GM19239 (cell line): ENCODE results near the gene SETX.
A peak's percentile ranks its signal among the peaks of the same experiment; 100 is the strongest.

Source experiments
- DNase-seq: peaks from one replicate; pipeline ENCODE4 v3.0.0; 2011; ENCODE audit warnings: low spot score; ENCODE audit not compliant: insufficient read length
- FAIRE-seq: peaks from 2 replicates; lab custom pipeline; 2011; peaks lifted over from hg19 to GRCh38; lab: Jason Lieb, UNC

The SETX gene

DNA sequence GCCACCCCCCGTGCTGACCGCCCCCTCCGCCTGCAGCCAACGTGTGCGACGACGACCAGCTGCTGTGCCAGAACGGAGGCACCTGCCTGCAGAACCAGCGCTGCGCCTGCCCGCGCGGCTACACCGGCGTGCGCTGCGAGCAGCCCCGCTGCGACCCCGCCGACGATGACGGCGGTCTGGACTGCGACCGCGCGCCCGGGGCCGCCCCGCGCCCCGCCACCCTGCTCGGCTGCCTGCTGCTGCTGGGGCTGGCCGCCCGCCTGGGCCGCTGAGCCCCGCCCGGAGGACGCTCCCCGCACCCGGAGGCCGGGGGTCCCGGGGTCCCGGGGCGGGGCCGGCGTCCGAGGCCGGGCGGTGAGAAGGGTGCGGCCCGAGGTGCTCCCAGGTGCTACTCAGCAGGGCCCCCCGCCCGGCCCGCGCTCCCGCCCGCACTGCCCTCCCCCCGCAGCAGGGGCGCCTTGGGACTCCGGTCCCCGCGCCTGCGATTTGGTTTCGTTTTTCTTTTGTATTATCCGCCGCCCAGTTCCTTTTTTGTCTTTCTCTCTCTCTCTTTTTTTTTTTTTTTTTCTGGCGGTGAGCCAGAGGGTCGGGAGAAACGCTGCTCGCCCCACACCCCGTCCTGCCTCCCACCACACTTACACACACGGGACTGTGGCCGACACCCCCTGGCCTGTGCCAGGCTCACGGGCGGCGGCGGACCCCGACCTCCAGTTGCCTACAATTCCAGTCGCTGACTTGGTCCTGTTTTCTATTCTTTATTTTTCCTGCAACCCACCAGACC is 112.8 kb downstream of the SETX start:
- FAIRE-seq: no peak
- peak; percentile 61 for DNase-seq

DNA sequence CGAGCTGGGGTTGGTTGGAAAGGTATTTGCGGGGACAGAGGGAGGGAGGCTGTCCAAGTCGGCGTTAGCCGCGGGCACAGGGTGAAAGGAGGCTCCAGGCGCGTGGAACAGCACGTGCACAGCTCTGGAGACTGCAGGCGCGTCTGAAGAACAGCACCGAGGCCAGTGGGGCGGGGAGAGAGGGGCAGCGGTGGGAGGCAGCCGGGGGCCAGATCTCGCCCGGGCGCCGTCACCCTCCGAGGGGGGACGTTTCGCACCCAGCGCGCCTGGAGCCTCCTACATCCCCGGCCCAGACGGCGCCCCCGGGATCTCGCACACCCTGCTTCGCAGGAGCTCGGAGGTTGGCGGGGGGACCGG is 113.3 kb downstream of the SETX start:
- FAIRE-seq (no peak), DNase-seq (no peak)

DNA sequence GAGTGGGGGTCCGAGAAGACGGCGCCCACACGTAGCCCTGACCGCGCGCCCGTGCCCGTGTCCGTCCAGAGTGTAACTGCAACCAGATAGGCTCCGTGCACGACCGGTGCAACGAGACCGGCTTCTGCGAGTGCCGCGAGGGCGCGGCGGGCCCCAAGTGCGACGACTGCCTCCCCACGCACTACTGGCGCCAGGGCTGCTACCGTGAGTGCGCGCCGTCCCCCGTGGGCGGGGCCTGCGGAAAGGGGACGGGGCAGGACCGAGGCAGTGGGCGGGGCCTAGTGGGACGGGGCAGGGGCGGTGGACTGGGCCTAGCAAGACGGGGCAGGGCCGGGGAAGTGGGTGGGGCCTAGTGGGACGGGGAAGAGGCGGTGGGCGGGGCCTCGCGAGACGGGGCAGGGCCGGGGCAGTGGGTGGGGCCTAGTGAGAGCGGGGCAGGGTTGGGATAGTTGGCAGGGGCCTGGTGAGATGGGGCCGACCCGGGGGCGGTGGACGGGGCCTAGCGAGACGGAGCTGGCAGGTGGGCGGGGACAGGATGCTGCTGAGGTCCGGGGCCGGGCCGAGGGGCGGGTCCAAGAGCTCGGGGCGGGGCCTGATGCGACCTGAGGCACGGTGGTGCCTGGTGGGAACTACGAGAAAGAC is 113.8 kb downstream of the SETX start:
- FAIRE-seq (peak; percentile 94), DNase-seq (peak; percentile 96)

DNA sequence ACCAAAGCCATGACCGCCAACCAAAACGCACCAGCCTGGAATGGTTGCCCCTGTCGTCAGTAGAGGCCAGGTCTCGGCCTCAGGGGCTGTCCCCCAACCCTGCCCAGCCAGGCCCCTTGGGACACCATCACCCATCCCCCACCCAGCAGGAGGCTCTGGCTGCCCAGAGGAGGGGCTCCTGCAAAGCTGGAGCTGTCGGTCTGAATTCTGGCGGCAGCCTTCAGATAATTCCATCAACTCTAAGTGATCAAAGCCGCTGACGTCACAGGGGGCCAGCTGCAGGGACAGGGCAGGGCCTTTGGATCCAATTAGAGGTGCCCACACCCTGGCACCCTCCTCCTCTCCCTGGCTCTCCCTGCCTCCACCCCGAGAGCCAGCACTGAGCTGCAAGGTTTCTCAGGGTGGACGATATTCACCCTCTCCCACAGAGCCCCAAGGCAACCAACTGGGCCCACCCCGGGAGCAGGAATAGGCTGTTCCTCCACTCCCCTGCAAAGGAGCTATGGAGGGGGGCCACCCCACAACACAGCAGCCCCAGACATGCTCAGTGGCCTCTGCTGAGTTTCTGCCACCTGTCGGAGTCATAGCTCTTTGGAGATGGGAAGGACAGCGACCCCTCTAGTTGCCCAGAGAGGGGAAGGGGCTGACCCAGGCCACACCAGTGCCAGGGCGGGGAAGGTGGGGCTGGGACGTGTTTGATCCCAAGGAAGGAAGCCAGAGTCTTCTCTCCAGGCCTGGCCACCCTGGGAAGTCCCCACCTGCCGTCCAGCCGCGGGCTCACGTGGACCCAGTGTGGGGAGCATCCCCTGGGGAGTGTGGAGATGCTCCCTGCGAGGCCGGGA is 114.6 kb downstream of the SETX start:
- no peak for FAIRE-seq

DNA sequence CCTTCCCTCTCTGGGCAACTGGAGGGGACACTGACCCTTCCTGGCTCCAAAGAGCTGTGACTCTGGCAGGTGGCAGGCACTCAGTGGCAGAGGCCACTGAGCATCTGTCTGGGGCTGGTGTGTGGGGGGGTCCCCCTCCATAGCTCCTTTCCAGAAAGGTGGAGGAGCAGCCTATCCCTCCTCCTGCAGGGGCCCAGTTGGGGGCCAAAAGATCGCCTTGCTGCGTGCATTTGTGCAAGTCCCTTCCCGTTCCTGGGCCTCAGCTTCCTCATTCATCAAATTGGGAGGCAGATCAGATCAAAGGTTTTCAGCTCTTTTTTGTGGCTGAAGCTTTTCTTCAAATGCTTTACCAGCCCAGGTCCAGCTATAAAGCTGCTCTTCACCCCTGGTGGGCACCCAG is 115.3 kb downstream of the SETX start:
- DNase-seq (no peak), FAIRE-seq (no peak)

More for the DNA sequence above, 114.6 kb downstream of the SETX start:
- no peak for DNase-seq

DNA sequence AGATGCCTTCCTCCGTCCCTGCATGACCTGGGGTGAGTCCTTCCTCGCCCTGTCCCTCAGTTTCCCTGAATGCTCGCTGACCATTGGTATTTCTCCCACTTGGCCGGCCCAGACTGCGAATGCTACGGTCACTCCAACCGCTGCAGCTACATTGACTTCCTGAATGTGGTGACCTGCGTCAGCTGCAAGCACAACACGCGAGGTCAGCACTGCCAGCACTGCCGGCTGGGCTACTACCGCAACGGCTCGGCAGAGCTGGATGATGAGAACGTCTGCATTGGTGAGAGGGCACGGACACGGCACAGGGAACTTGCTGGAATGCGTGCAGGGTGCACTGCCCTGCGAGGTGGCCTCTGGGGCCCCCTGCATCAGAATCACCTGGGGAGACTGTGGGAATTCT is 115.8 kb downstream of the SETX start:
- no peak for FAIRE-seq
- no peak for DNase-seq

DNA sequence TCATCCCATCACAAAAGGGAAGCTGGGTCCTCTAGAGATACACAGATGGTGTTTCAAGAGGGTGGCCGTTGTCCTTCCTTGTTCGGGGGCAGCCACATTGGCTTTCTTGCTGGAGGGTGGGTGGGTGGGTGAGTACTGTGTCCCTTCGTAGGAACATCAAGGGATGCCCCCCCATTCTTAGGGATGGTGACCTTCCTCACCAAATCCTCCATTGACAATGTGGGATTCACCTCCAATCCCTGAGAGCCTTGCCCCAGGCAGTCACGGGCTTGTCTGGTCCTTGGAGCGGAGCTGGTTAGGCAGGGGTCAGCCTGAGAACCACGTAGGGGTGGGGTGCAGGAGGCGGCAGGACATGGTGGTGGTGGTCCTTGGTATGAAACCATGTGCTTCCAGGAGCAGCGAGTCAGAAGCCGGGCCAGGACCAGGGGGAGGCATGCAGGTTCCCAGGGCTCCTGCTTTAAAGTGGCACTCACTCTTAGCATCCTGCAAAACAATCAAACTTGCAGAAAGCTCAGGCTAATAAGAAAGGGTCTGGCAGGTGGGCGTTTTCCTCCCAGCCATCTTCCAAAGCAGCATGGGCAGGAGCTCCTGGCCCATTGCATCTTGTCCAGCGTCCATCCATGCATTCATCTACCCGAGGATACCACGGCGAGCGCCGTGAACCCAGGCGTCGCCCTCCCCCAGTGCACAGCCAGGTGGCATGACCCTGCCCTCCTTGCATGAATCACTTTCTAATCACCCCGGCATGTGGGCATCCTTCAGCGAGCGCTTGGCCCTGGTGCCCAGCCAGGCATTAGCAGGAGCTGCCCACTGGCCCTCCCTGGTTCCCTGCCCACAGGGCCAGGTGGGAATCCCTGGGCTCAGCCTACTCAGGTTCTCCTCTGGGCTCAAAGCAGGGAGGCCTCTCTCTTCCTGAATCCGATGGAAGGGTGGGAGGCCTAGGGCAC is 116.5 kb downstream of the SETX start:
- FAIRE-seq: no peak

DNA sequence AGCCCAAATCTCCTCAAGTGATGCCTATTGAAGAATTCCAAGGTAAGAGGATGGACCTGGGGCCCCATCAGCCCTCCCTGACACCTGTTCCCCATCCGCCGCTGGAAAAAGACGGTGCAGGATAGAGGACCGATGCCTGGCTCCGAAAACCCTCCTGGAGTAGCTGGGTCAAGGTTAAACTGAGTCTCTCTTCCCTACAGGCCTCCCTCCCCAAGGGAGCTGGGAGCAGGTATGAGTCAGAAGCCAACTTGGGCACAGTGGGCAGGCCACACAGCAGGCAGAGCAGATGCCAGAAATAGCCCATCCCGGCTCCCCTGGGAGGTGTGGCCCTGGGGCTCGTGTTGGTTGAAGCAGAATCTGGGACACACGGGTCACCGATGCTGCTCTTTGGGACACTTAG is 117.3 kb downstream of the SETX start:
- no peak for FAIRE-seq

More for the DNA sequence above, 116.5 kb downstream of the SETX start:
- no peak for DNase-seq

DNA sequence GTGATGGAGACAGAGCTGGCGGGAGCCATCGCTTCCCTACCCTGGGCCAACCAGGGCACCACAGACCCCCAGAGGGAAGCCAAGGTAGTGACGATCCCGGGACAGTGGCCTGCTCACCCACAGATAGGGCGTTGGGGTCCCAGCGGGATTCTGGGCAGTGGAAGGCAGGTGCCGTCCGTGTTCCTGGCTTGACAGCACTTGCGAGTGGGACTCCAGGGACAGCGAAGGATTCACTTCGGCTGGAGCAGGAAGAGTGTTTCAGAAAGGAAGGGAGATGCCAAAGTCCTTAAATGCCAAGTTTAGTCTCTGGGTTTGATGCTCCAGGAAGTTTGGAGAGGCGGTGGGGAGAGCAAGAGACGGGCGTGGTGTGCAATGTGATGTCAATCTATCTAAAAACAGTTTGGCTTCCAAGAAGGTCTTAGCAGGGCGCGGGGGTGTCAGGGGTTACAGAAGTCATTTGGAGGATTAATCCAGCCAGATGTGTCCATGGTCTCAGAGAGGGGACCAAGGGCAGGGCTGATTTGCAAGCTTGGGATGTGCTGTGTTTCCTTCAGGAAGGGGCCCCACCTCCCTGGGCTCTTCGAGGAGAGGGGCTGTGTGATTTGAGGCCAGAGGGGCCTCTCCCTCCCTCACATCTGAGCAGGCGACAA is 118.0 kb downstream of the SETX start:
- DNase-seq: no peak
- FAIRE-seq: no peak

More for the DNA sequence above, 117.3 kb downstream of the SETX start:
- no peak for DNase-seq

DNA sequence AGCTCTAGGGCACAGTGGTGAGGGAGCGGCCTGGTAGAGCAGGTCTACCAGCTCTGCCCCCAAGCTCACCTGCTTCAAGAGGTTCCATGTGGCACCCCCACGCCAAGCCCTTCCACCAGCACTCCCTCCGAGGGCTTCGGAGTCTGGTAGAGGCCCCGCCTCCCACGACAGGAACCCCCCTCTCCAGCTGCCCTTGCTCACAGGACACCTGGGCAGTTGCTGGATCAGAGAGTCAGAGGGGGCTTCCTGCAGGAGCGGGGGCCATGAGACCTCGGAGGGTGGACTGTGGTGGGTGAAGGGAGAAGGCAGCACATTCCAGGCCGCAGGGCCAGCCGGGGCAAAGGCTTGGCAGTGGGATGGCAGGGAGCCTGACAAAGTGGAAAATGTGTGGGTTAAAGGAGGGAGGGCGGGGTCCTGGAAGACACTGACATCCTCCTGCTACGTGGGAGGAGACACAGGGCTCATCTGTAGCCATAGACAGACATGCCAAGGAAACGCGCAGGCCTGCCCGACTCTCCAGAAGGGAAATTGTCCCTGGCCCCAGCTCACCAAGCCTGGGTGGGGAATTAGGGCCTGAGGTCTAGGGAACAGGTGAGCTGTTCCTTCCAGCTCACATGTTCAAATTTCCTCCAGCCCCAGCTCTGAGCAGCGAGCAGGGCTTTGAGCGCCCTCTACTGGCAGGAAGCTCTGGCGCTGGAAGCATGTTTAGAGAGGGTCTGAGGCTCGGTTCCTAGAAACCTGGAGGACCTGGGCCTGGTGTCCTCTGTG is 118.7 kb downstream of the SETX start:
- DNase-seq: peak; percentile 88
- FAIRE-seq: no peak

DNA sequence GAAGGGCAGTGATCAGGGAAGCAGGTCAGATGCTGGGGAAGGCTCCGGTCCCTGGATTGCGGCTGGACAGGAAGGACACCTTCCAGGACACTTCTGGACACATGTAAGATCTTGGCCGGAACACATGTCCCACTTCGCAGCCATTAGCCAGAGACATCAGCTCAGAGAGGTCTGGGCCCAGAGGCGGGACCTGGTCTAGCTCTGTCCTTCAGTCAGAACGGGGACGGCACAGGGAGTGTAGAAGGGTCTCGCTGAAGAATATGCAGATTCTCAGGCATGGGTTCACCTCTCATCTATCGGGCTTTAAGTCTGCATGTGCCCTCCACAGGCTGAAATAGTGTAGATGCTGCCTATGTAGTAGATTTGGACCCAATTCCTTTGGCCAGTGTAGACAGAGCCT is 119.7 kb downstream of the SETX start:
- FAIRE-seq: no peak
- DNase-seq: no peak

DNA sequence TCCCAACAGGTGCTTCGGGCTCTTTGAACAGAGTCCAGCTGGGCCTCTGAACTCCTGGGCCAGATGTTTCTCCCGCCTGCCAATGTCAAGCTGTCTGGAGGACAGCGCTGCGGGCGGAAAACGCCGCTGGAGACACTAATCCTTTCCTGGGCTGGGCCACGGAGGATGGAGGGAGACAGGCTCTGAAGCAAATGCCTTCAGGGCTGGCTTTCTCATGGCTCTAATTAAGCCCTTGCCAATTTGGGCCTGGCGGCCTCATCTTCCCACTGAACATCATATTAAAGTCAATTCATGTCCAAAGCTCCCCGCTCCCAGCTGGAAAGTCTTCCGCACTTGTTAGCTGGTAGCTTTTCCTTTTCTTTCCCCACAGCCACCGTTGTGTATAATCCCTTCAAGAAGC is 120.3 kb downstream of the SETX start:
- no peak for FAIRE-seq
- DNase-seq: no peak

DNA sequence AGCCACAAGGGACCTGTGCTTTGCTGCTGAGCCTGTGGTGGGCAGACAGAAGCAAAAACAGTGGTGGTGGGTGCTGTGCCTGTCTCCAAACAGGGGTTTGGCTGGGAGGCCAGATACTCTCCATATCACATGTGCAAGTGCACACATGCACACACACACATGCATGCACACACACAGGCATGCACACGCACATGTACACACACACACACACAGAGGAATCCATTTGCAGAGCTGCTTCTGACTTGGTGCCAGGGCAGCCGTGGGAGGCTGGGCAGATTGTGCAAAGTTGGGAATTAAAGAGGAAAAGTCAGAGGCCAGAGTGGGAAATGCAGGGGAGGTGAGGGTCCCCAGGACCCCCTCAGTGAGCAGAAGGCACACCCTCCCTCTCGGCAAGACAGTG is 121.6 kb downstream of the SETX start:
- FAIRE-seq (no peak), DNase-seq (no peak)

DNA sequence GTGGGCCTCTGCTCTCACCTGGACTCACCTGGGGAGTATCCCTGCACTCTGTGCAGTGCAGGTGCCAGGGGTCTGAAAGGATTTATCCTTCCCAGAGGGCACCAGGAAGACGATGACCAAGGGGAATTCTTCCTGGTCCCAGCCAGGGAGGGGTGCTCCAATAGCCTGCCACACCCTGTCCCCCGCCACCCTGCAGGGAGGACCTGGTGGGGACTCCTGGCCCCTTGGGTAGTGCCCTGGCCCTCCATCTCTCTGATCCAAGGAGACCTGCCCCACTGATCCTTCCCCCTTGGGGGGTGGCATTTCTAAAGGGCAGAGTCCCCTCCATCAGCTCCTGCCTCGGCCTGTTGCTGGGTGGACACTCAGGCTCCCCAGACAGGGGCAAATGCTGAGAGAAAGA is 122.3 kb downstream of the SETX start:
- FAIRE-seq (no peak), DNase-seq (no peak)

DNA sequence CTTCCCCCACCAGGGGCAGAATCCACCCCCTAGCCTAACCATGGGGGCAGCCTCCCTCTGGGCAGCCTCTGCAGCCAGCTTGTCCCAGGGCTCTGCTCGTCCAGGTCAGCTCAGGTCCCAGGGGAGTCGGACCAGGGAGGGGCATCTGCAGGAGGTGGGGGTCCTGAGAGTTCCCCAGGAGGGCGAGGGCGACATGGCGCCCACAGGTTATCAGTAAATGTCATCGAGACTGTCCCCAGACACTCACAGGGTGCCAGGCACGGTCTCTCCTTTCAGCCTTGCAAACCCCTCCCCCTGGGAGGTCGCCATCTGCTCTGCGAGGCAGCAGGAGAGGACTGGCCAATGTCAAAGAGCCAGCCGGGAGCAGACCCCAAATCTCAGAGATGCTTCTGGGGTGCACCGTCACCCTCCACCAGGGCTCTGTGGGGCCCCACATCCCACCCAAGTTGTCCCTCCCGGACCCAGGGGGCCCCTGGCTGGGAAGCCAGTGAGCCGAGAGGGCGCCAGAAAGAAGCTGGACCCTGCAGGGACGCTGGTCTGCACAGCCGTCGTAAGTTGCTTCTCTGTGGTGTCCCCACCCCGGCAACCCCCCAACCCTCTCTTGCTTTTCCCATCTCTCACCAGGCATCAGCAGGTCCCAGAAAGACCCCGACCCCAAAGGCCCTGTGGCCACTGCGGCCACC is 123.6 kb downstream of the SETX start:
- DNase-seq: no peak
- no peak for FAIRE-seq

DNA sequence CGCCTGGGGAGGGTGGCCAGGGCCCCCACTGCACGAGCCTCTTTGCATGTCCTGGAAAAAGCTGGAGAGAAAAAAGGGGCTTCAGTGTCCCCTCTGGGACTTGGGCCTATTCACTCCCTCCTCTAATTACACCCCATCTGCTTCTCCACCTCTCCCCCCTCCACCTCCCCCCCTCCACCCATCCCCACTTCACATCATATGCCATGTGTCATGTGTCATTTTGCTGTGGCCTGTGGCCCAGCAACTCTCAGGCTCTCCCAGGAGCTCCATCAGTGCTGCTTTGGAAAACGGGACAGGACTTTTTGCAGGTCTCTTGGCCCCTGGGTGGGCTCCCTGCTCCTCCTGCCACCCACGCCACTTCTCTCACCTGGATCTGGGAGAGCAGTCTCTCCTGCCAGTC is 124.2 kb downstream of the SETX start:
- FAIRE-seq: no peak
- DNase-seq: no peak

DNA sequence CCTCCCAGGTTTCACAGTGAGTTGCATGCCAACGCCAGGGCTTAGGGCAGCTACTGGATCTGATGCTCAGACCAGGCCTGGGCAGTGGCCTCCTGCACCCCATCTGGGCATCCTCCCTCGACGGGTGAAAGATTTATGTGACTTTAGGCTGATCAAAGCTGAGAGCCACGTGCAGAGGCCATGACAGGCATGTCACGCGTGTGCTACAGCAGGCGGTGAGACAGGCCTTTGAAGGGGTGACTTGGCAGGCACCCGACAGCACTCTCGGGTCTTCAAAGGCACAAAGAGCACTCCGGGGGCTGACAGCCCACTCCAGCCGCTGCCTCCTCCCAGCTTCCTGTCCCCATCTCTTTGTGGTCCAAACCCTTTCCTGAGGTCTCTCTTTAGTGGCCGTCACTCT is 126.7 kb downstream of the SETX start:
- DNase-seq: no peak
- FAIRE-seq: no peak
